ENCODE measurements around the gene BTBD7. TPM values are rescaled to one million over a fixed set of nuclear protein-coding genes. Genes with fewer than 3 reads are reported as not detected.
"Not testable (repeated sequence)": the region's sequence is repeated elsewhere in the genome, so short reads cannot be mapped to it uniquely, and the experiment has no call there.

Gene BTBD7
- total RNA-seq, 1 donor from 2014 or later: 27.7 TPM

- intact Hi-C loops (cut with DNase I): no loop called here
- DNase-seq (ENCODE audit: low spot score): no peak
These were observed 63.3 kb downstream of the BTBD7 start for GRCh38 chr14:93269341-93270068.

GRCh38 chr14:93268406-93268805 is 64.4 kb downstream of the BTBD7 start:
- DNase-seq (ENCODE audit: low spot score): no peak
- intact Hi-C loops (cut with DNase I): no loop called here

GRCh38 chr14:93267149-93267711 is 65.6 kb downstream of the BTBD7 start:
- DNase-seq (ENCODE audit: low spot score): no peak
- intact Hi-C loops (cut with DNase I): no loop called here

- no peak for DNase-seq (ENCODE audit: low spot score)
- intact Hi-C loops (cut with DNase I): no loop called here
These were observed 66.7 kb downstream of the BTBD7 start for GRCh38 chr14:93266127-93266526.

GRCh38 chr14:93263416-93263815 is 69.4 kb downstream of the BTBD7 start:
- intact Hi-C loops (cut with DNase I): no loop called here
- no peak for DNase-seq (ENCODE audit: low spot score)

- DNase-seq (ENCODE audit: low spot score): no peak
- intact Hi-C loops (cut with DNase I): no loop called here
These were observed 70.4 kb downstream of the BTBD7 start for GRCh38 chr14:93262446-93262845.

GRCh38 chr14:93249128-93249831 is 83.6 kb downstream of the BTBD7 start:
- intact Hi-C loops (cut with DNase I): no loop called here

GRCh38 chr14:93246534-93246933 is 86.3 kb downstream of the BTBD7 start:
- intact Hi-C loops (cut with DNase I): no loop called here
- no peak for DNase-seq (ENCODE audit: low spot score)

More at GRCh38 chr14:93249128-93249831, 83.6 kb downstream of the BTBD7 start:
- no peak for DNase-seq (ENCODE audit: low spot score)

GRCh38 chr14:93245764-93246420 is 86.9 kb downstream of the BTBD7 start:
- no peak for DNase-seq (ENCODE audit: low spot score)
- intact Hi-C loops (cut with DNase I): no loop called here

GRCh38 chr14:93240678-93241000 is 92.2 kb downstream of the BTBD7 start:
- intact Hi-C loops (cut with DNase I): no loop called here
- no peak for DNase-seq (ENCODE audit: low spot score)

GRCh38 chr14:93239869-93240677 is 92.8 kb downstream of the BTBD7 start:
- intact Hi-C loops (cut with DNase I): loop anchor here (10.0 kb wide), 1 partner anchor 305 kb away; no protein-coding TSS in a partner anchor
- no peak for DNase-seq (ENCODE audit: low spot score)

- intact Hi-C loops (cut with DNase I): loop anchor here (10.0 kb wide), 1 partner anchor 310 kb away; no protein-coding TSS in a partner anchor
These were observed 98.0 kb downstream of the BTBD7 start for GRCh38 chr14:93234798-93235197.

GRCh38 chr14:93233078-93233477 is 99.8 kb downstream of the BTBD7 start:
- not testable (repeated sequence) for DNase-seq (ENCODE audit: low spot score)
- intact Hi-C loops (cut with DNase I): loop anchor here (10.0 kb wide), 1 partner anchor 312 kb away; no protein-coding TSS in a partner anchor

More at GRCh38 chr14:93234798-93235197, 98.0 kb downstream of the BTBD7 start:
- DNase-seq (ENCODE audit: low spot score): no peak

GRCh38 chr14:93232159-93232558 is 100.7 kb downstream of the BTBD7 start:
- intact Hi-C loops (cut with DNase I): loop anchor here (10.0 kb wide), 1 partner anchor 313 kb away; no protein-coding TSS in a partner anchor
- no peak for DNase-seq (ENCODE audit: low spot score)

GRCh38 chr14:93231129-93231979 is 101.5 kb downstream of the BTBD7 start:
- intact Hi-C loops (cut with DNase I): loop anchor here (10.0 kb wide), 1 partner anchor 313 kb away; no protein-coding TSS in a partner anchor
- DNase-seq (ENCODE audit: low spot score): no peak

- DNase-seq (ENCODE audit: low spot score): no peak
- intact Hi-C loops (cut with DNase I): loop anchor here (10.0 kb wide), 1 partner anchor 314 kb away; no protein-coding TSS in a partner anchor
These were observed 102.3 kb downstream of the BTBD7 start for GRCh38 chr14:93230539-93230938.

- intact Hi-C loops (cut with DNase I): no loop called here
- no peak for DNase-seq (ENCODE audit: low spot score)
These were observed 104.3 kb downstream of the BTBD7 start for GRCh38 chr14:93228550-93228949.

GRCh38 chr14:93223565-93223964 is 109.3 kb downstream of the BTBD7 start:
- no peak for DNase-seq (ENCODE audit: low spot score)
- intact Hi-C loops (cut with DNase I): no loop called here

All from cardiac septum (tissue), 1 donor.